ENCODE data around the gene CIDEB.
A peak's percentile ranks its signal among the peaks of the same experiment; 100 is the strongest.
"Not testable (repeated sequence)": the region's sequence is repeated elsewhere in the genome, so short reads cannot be mapped to it uniquely, and the experiment has no call there.

The CIDEB gene

GRCh38 chr14:24332268-24332993, 24.7 kb upstream of the CIDEB start:
- peak; percentile 69 to 70 for DNase-seq (ENCODE audit: low read depth in 2 of 2, low spot score in 1 of 2)

- no peak for DNase-seq (ENCODE audit: low read depth in 2 of 2, low spot score in 1 of 2)
Observed at GRCh38 chr14:24331731-24332267, 24.0 kb upstream of the CIDEB start.

- DNase-seq (ENCODE audit: low read depth in 2 of 2, low spot score in 1 of 2): no peak
Observed at GRCh38 chr14:24330973-24331674, 23.3 kb upstream of the CIDEB start.

GRCh38 chr14:24329736-24330135, 22.0 kb upstream of the CIDEB start:
- DNase-seq (ENCODE audit: low read depth in 2 of 2, low spot score in 1 of 2): peak in 1 of 2 donors; percentile 68

- DNase-seq (ENCODE audit: low read depth in 2 of 2, low spot score in 1 of 2): no peak
Observed at GRCh38 chr14:24329073-24329663, 21.4 kb upstream of the CIDEB start.

GRCh38 chr14:24327914-24328313, 20.1 kb upstream of the CIDEB start:
- not testable (repeated sequence) for DNase-seq (ENCODE audit: low read depth in 2 of 2, low spot score in 1 of 2)

GRCh38 chr14:24327303-24327702, 19.5 kb upstream of the CIDEB start:
- no peak for DNase-seq (ENCODE audit: low read depth in 2 of 2, low spot score in 1 of 2)

GRCh38 chr14:24325963-24326362, 18.2 kb upstream of the CIDEB start:
- DNase-seq (ENCODE audit: low read depth in 2 of 2, low spot score in 1 of 2): no peak

GRCh38 chr14:24325041-24325530, 17.3 kb upstream of the CIDEB start:
- no peak for DNase-seq (ENCODE audit: low read depth in 2 of 2, low spot score in 1 of 2)

GRCh38 chr14:24324024-24324423, 16.2 kb upstream of the CIDEB start:
- DNase-seq (ENCODE audit: low read depth in 2 of 2, low spot score in 1 of 2): no peak

- no peak for DNase-seq (ENCODE audit: low read depth in 2 of 2, low spot score in 1 of 2)
Observed at GRCh38 chr14:24323341-24323740, 15.6 kb upstream of the CIDEB start.

GRCh38 chr14:24322672-24323071, 14.9 kb upstream of the CIDEB start:
- no peak for DNase-seq (ENCODE audit: low read depth in 2 of 2, low spot score in 1 of 2)

GRCh38 chr14:24321212-24321975, 13.6 kb upstream of the CIDEB start:
- no peak for DNase-seq (ENCODE audit: low read depth in 2 of 2, low spot score in 1 of 2)

GRCh38 chr14:24317141-24317928, 9.6 kb upstream of the CIDEB start:
- no peak for DNase-seq (ENCODE audit: low read depth in 2 of 2, low spot score in 1 of 2)

GRCh38 chr14:24316597-24316950, 8.8 kb upstream of the CIDEB start:
- DNase-seq (ENCODE audit: low read depth in 2 of 2, low spot score in 1 of 2): no peak

- DNase-seq (ENCODE audit: low read depth in 2 of 2, low spot score in 1 of 2): no peak
Observed at GRCh38 chr14:24315807-24316596, 8.2 kb upstream of the CIDEB start.

- no peak for DNase-seq (ENCODE audit: low read depth in 2 of 2, low spot score in 1 of 2)
Observed at GRCh38 chr14:24315243-24315806, 7.5 kb upstream of the CIDEB start.

GRCh38 chr14:24314377-24315193, 6.8 kb upstream of the CIDEB start:
- DNase-seq (ENCODE audit: low read depth in 2 of 2, low spot score in 1 of 2): no peak

Measured in stimulated activated CD8-positive, alpha-beta memory T cell treated with anti-CD3 and anti-CD28 coated beads, Interleukin-4, amount 100 ng/mL, for 4 hours (primary cell).